Measurements from ENCODE around the gene DIPK1A. TPM values are rescaled to one million over a fixed set of nuclear protein-coding genes. Genes with fewer than 3 reads are reported as not detected.

The DIPK1A gene
- total RNA-seq, 1 experiment from 2014 or later, result 4.8 TPM

DNA sequence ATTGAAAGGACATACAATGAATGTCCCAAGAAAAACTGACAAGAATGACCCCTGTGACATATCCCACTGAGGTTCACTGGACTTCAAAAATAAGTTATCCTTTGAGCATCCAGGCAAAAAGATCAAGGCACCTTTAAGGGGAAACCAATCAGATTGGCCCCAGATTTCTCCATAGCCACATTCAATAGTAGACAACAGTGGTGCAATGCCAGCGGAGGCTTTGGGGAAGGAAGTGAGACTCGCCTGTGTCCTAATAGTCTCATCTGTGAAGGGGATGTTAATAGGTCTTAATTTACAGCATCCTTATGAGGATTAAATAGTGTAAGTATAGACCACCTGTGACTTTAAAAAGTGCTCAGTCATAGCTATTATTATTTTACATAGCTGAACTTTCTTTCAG lies 108.0 kb downstream of the DIPK1A start:
- no peaks in the 10 kb centered on the region for H3K9me3 Mint-ChIP-seq
- no peaks in the 10 kb centered on the region for H3K36me3 Mint-ChIP-seq
- ATAC-seq (no peak), DNase-seq (ENCODE audit: low spot score) (no peak)
- H3K4me1 Mint-ChIP-seq, result no peaks in the 10 kb centered on the region
- TF ChIP-seq, protein P1, sequence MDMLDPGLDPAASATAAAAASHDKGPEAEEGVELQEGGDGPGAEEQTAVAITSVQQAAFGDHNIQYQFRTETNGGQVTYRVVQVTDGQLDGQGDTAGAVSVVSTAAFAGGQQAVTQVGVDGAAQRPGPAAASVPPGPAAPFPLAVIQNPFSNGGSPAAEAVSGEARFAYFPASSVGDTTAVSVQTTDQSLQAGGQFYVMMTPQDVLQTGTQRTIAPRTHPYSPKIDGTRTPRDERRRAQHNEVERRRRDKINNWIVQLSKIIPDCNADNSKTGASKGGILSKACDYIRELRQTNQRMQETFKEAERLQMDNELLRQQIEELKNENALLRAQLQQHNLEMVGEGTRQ (CRISPR knock-in tag; IDR thresholded peaks at IDR 0.05), result no peak
- TF ChIP-seq, protein P2, sequence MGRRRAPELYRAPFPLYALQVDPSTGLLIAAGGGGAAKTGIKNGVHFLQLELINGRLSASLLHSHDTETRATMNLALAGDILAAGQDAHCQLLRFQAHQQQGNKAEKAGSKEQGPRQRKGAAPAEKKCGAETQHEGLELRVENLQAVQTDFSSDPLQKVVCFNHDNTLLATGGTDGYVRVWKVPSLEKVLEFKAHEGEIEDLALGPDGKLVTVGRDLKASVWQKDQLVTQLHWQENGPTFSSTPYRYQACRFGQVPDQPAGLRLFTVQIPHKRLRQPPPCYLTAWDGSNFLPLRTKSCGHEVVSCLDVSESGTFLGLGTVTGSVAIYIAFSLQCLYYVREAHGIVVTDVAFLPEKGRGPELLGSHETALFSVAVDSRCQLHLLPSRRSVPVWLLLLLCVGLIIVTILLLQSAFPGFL (CRISPR knock-in tag; IDR thresholded peaks at IDR 0.05; ENCODE audit: borderline replicate concordance), result no peak
- TF ChIP-seq ATF1 (CRISPR knock-in tag; IDR thresholded peaks at IDR 0.05) (no peak), ZNF416 (CRISPR knock-in tag; IDR thresholded peaks at IDR 0.05) (no peak), ZNF138 (CRISPR knock-in tag; conservative IDR thresholded peaks at IDR 0.05) (no peak), TEAD1 (CRISPR knock-in tag; IDR thresholded peaks at IDR 0.05) (no peak), ZMAT4 (CRISPR knock-in tag; IDR thresholded peaks at IDR 0.05) (no peak), ARID4B (CRISPR knock-in tag; IDR thresholded peaks at IDR 0.05; ENCODE audit: borderline replicate concordance) (no peak), FOXP4 (CRISPR knock-in tag; IDR thresholded peaks at IDR 0.05) (no peak), ELF4 (CRISPR knock-in tag; IDR thresholded peaks at IDR 0.05; ENCODE audit: low read depth) (no peak), RELA (CRISPR knock-in tag; IDR thresholded peaks at IDR 0.05; ENCODE audit: borderline replicate concordance) (no peak), NFE2L1 (CRISPR knock-in tag; IDR thresholded peaks at IDR 0.05) (no peak)
- POLR2A ChIA-PET, result interaction anchor here (0.6 kb wide), 1 partner anchor 882 kb away, joined by 3 read pairs; no protein-coding TSS in a partner anchor
- H3K27ac Mint-ChIP-seq, result no peak overlapping the region
- H3K27me3 Mint-ChIP-seq (ENCODE audit: low read depth), result no peaks in the 10 kb centered on the region
- CTCF ChIA-PET, result interaction anchor here (2.4 kb wide), 1 partner anchor 141 kb away, joined by 11 read pairs; no protein-coding TSS in a partner anchor
- H3K4me3 Mint-ChIP-seq, result no peak overlapping the region

- ChIA-PET POLR2A (interaction anchor here (1.2 kb wide), 1 partner anchor 20 kb away, joined by 3 read pairs; the partner anchor contains the start of gene RPL5), CTCF (no interaction called here)
- Mint-ChIP-seq H3K36me3 (no peaks in the 10 kb centered on the region), H3K27ac (no peak overlapping the region), H3K9me3 (no peaks in the 10 kb centered on the region), H3K27me3 (ENCODE audit: low read depth) (no peaks in the 10 kb centered on the region), H3K4me1 (no peaks in the 10 kb centered on the region), H3K4me3 (no peak overlapping the region)
- DNase-seq (ENCODE audit: low spot score), result no peak
- no peak for ATAC-seq
- TF ChIP-seq NR3C1 (CRISPR knock-in tag; conservative IDR thresholded peaks at IDR 0.05; ENCODE audit: low read depth) (no peak), NFYB (CRISPR knock-in tag; conservative IDR thresholded peaks at IDR 0.05; ENCODE audit: low read depth) (no peak), TEAD4 (CRISPR knock-in tag; IDR thresholded peaks at IDR 0.05) (no peak), AFF4 (CRISPR knock-in tag; IDR thresholded peaks at IDR 0.05; ENCODE audit: borderline replicate concordance) (no peak), ZNF263 (CRISPR knock-in tag; IDR thresholded peaks at IDR 0.05; ENCODE audit: low read depth) (no peak), ZBTB21 (CRISPR knock-in tag; IDR thresholded peaks at IDR 0.05; ENCODE audit: borderline replicate concordance) (no peak), ZNF671 (CRISPR knock-in tag; IDR thresholded peaks at IDR 0.05) (no peak)
- TF ChIP-seq, protein P3, sequence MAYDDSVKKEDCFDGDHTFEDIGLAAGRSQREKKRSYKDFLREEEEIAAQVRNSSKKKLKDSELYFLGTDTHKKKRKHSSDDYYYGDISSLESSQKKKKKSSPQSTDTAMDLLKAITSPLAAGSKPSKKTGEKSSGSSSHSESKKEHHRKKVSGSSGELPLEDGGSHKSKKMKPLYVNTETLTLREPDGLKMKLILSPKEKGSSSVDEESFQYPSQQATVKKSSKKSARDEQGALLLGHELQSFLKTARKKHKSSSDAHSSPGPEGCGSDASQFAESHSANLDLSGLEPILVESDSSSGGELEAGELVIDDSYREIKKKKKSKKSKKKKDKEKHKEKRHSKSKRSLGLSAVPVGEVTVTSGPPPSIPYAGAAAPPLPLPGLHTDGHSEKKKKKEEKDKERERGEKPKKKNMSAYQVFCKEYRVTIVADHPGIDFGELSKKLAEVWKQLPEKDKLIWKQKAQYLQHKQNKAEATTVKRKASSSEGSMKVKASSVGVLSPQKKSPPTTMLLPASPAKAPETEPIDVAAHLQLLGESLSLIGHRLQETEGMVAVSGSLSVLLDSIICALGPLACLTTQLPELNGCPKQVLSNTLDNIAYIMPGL (CRISPR knock-in tag; IDR thresholded peaks at IDR 0.05), result no peak
Observed at GRCh38 chr1:92851729-92852128, 109.5 kb downstream of the DIPK1A start.
